T-cell (primary cell): Measurements from ENCODE around the gene AASDHPPT. TPM values are rescaled to one million over a fixed set of nuclear protein-coding genes. Genes with fewer than 3 reads are reported as not detected.
A peak's percentile ranks its signal among the peaks of the same experiment; 100 is the strongest.

Experiments used
- ATAC-seq, 4 experiments: fragments of 200-7000 bp in 3 of 4; fragments of 150-1000 bp in 1 of 4; cut with Tn5 transposase; replicated peaks in 1 of 4; 1 replicate in 3 of 4; 2 replicates in 1 of 4; pipeline ENCODE4 v1.10.0; 2021; ENCODE audit warnings: moderate library complexity in 3 of 4, mild to moderate bottlenecking in 2 of 4, moderate number of reproducible peaks in 1 of 4
- CTCF ChIA-PET, 2 donors: fragments of 300-600 bp; sonication (Branson Sonifier 250); formaldehyde crosslinking; loops; one replicate each; lab custom pipeline; 2022; ENCODE audit warnings: antibody characterized with exemption in 2 of 2; lab: Charles Lee
- POLR2A ChIA-PET, 2 donors: fragments of 300-600 bp; sonication (Branson Sonifier 250); formaldehyde crosslinking; loops; one replicate each; lab custom pipeline; 2022; ENCODE audit warnings: antibody characterized with exemption in 2 of 2; lab: Charles Lee
- DNase-seq, 35 experiments: peaks; one replicate each; pipeline versions ENCODE4 v3.0.0 to v3.0.0-alpha.2; 2013 to 2023
- H3K27ac ChIP-seq: one replicate; pipeline ENCODE4 v1.5.1; 2013; ENCODE audit warnings: low read length
- H3K27me3 ChIP-seq, 2 experiments: replicated peaks in 1 of 2; 1 replicate in 1 of 2; 2 replicates in 1 of 2; pipeline versions ENCODE4 v1.6.1 to v1.7.0; 2013; ENCODE audit warnings: low read length in 1 of 2, mixed read lengths in 1 of 2; ENCODE audit not compliant: control insufficient read depth in 2 of 2, insufficient read depth in 2 of 2; ENCODE audit errors: extremely low read depth in 1 of 2
- H3K36me3 ChIP-seq, 2 donors: 1 replicate in 1 of 2; 2 replicates in 1 of 2; pipeline versions ENCODE4 v1.6.1 to v1.7.0; 2013; ENCODE audit warnings: low read length in 1 of 2; ENCODE audit not compliant: control insufficient read depth in 2 of 2, insufficient read depth in 1 of 2; ENCODE audit errors: extremely low read depth in 1 of 2
- H3K4me1 ChIP-seq, 2 experiments: 1 replicate in 1 of 2; 2 replicates in 1 of 2; pipeline versions ENCODE4 v1.6.1 to v1.7.0; 2013; ENCODE audit warnings: low read length in 2 of 2, mixed read lengths in 1 of 2; ENCODE audit not compliant: insufficient read depth in 2 of 2, control insufficient read depth in 1 of 2; ENCODE audit errors: extremely low read depth in 1 of 2
- H3K4me3 ChIP-seq, 2 donors: 1 replicate in 1 of 2; 2 replicates in 1 of 2; pipeline versions ENCODE4 v1.5.1 to v1.7.0; 2013; ENCODE audit warnings: mild to moderate bottlenecking in 2 of 2, low read length in 1 of 2, moderate library complexity in 1 of 2; ENCODE audit not compliant: control insufficient read depth in 1 of 2; ENCODE audit errors: extremely low read depth in 1 of 2
- H3K9me3 ChIP-seq: 2 replicates; pipeline ENCODE4 v1.7.0; 2013
- H3K27ac Mint-ChIP-seq, 2 donors: one replicate each; pipeline ENCODE4 v1.8.0; 2020 to 2021; ENCODE audit warnings: mild to moderate bottlenecking in 2 of 2, mixed read lengths in 2 of 2
- H3K27me3 Mint-ChIP-seq, 2 donors: one replicate each; pipeline ENCODE4 v1.8.0; 2021 to 2022; ENCODE audit warnings: mixed read lengths in 2 of 2
- H3K36me3 Mint-ChIP-seq: one replicate; pipeline ENCODE4 v1.8.0; 2021; ENCODE audit warnings: mixed read lengths
- H3K4me1 Mint-ChIP-seq, 3 donors: one replicate each; pipeline ENCODE4 v1.8.0; 2020 to 2022; ENCODE audit warnings: mixed read lengths in 3 of 3, mild to moderate bottlenecking in 1 of 3
- H3K4me3 Mint-ChIP-seq, 3 donors: one replicate each; pipeline ENCODE4 v1.8.0; 2020 to 2022; ENCODE audit warnings: mild to moderate bottlenecking in 3 of 3, mixed read lengths in 3 of 3, moderate library complexity in 3 of 3
- H3K9me3 Mint-ChIP-seq, 3 donors: one replicate each; pipeline ENCODE4 v1.8.0; 2020 to 2022; ENCODE audit warnings: mixed read lengths in 3 of 3
- WGBS: methylation state at CpG from one replicate; pipeline ENCODE4 v1.1.5; 2013; ENCODE audit warnings: missing lambda C conversion rate; ENCODE audit not compliant: insufficient coverage; 5-methylcytosine and 5-hydroxymethylcytosine counted together
- total RNA-seq, 35 experiments: library from RNA in 6 of 35; stranded (reverse) in 6 of 35; fragments of 120-200 nt in 1 of 35; gene quantifications; one replicate each; pipeline versions ENCODE4 v1.2.1 to v1.2.4 and lab custom pipeline; 2013 to 2026

AASDHPPT gene
- total RNA-seq, 5 donors from 2014 or later (not counting 1 experiment from before 2014, with no cell fraction given) = 17.8 to 33.0 (median 31.1) TPM

DNA sequence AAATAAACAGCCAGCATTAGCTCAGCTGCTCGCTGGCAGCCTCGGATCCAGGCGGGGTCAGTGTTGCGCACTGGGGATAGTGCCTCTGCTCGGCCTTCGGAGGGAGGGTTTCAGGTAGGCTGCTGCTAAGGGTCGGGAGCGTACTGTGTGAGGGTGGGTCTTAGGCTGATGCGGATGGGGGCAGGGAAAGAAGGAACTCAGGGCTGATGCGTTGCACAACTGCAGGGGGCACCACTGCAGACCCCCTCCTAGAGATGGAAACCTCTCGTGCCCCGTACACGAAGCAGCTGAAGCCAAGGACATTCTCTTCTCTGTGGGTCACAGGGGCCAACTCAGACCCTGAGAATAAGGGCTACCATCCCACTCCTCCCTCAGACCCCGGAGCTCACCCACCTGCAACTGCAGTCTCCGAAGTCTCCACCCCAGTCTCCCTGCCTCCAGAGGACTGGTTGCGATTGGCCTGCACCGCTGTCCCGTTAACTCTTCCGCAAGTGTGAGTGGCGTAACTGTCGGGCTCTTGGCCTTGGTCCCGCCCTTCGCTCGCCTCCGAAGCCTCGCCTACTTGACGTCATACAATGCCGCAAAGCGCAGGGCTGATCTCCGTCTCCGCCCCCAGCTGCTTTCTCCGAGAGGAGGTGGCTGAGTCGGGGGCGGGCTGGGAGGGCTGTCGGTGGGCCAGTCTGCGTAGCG lies 398 bp upstream of the AASDHPPT start, which contains the start of gene KBTBD3:
KBTBD3 (minus strand) TSS at position 429 of the 690 bp plus-strand sequence. CDS start 18,250 bp downstream, outside the sequence.
- Mint-ChIP-seq H3K27ac (peak within 1 kb of the TSS; percentile 96 to 97), H3K9me3 (no peaks in the 10 kb centered on the region), H3K4me3 (peak within 1 kb of the TSS; percentile 94 to 98 (median 97)), H3K27me3 (no peaks in the 10 kb centered on the region), H3K4me1 (peaks cover 59 to 70% (median 67%) of the 10 kb centered on the region in 3 donors), H3K36me3 (peaks cover 28% of the 10 kb centered on the region)
- peak within 1 kb of the TSS; percentile 84 to 98 for H3K4me3 ChIP-seq
- H3K36me3 ChIP-seq = peaks cover 0 to 16% of the 10 kb centered on the region in 2 donors
- DNase-seq (peak; percentile 93 to 100 (median 99)), ATAC-seq (peak; percentile 91 to 93 (median 92))
- ChIA-PET CTCF (interaction anchor here (0.6 to 1.2 kb wide), 7 partner anchors 9 to 1486 kb away, joined by 3 to 8 read pairs (median 3); no protein-coding TSS in a partner anchor), POLR2A (interaction anchor here (0.6 to 0.7 kb wide), 4 partner anchors 9 to 1372 kb away, joined by 3 to 6 read pairs (median 4); no protein-coding TSS in a partner anchor)
- H3K9me3 ChIP-seq = no peaks in the 10 kb centered on the region
- H3K27ac ChIP-seq = peak within 1 kb of the TSS; percentile 93
- under 1% methylated on average over 34 of the region's 37 CpGs for WGBS
- peaks cover 13 to 29% of the 10 kb centered on the region in 2 experiments for H3K4me1 ChIP-seq
- no peaks in the 10 kb centered on the region for H3K27me3 ChIP-seq

- no peak for ATAC-seq
- Histone ChIP-seq H3K9me3 (no peaks in the 10 kb centered on the region), H3K27me3 (no peaks in the 10 kb centered on the region), H3K36me3 (peaks cover 0 to 29% of the 10 kb centered on the region in 2 donors), H3K4me1 (peaks cover 6 to 30% of the 10 kb centered on the region in 2 experiments), H3K4me3 (no peak overlapping the region), H3K27ac (no peak overlapping the region)
- DNase-seq = no peak
- ChIA-PET POLR2A (no interaction called here), CTCF (no interaction called here)
- H3K36me3 Mint-ChIP-seq = peaks cover 25% of the 10 kb centered on the region
- H3K27ac Mint-ChIP-seq = no peak overlapping the region
- H3K27me3 Mint-ChIP-seq = no peaks in the 10 kb centered on the region
- H3K4me3 Mint-ChIP-seq = peak overlapping the region in 1 of 3 donors; percentile 31
- no peaks in the 10 kb centered on the region for H3K9me3 Mint-ChIP-seq
- peaks cover 76 to 77% (median 77%) of the 10 kb centered on the region in 3 donors for H3K4me1 Mint-ChIP-seq
Observed at GRCh38 chr11:106082096-106082495, 4.6 kb downstream of the AASDHPPT start.

DNA sequence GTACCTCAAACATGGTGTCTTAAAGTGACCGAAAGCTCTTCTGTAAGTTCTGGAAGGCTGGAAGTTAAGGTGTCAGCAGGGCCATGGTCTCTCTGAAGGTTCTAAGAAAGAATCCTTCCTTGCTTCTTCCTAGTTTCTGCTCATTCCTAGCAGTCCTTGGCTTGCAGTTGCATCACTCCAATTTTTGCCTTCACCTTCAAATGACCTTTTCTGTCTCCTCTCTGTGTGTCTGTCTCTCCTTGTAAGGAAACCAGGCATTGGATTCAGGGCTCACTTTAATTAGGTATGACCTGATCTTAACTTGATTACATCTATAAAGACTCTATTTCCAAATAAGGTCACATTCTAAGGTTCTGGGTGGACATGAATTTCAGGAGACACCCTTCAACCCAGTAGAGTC lies 8.7 kb downstream of the AASDHPPT start:
- POLR2A ChIA-PET = interaction anchor here in 1 of 2 donors (0.5 kb wide), 1 partner anchor 9 kb away, joined by 3 read pairs; the partner anchor contains the start of genes AASDHPPT and KBTBD3
- H3K9me3 ChIP-seq = no peaks in the 10 kb centered on the region
- H3K27ac ChIP-seq = no peak overlapping the region
- 83% methylated on average over 1 of the region's 1 CpG for WGBS
- DNase-seq = no peak
- no peaks in the 10 kb centered on the region for H3K27me3 ChIP-seq
- peaks cover 0 to 27% of the 10 kb centered on the region in 2 donors for H3K36me3 ChIP-seq
- Mint-ChIP-seq H3K27ac (peak overlapping the region; percentile 13 to 30), H3K9me3 (no peaks in the 10 kb centered on the region), H3K36me3 (peaks cover 26% of the 10 kb centered on the region), H3K27me3 (no peaks in the 10 kb centered on the region), H3K4me1 (peaks cover 70 to 76% (median 74%) of the 10 kb centered on the region in 3 donors), H3K4me3 (peak overlapping the region in 1 of 3 donors; percentile 12)
- H3K4me3 ChIP-seq = no peak overlapping the region
- ATAC-seq = no peak
- CTCF ChIA-PET = interaction anchor here (1.0 to 1.6 kb wide), 5 partner anchors 9 to 68 kb away, joined by 3 to 5 read pairs (median 3); partner anchors contain the start of genes AASDHPPT (in 1 of the 2) and KBTBD3 (in 1 of the 2)
- H3K4me1 ChIP-seq = peaks cover 3 to 17% of the 10 kb centered on the region in 2 experiments

- H3K4me1 Mint-ChIP-seq = peaks cover 69 to 75% (median 72%) of the 10 kb centered on the region in 3 donors
- Histone ChIP-seq H3K27ac (no peak overlapping the region), H3K9me3 (no peaks in the 10 kb centered on the region), H3K27me3 (no peaks in the 10 kb centered on the region), H3K4me3 (no peak overlapping the region), H3K36me3 (peaks cover 0 to 30% of the 10 kb centered on the region in 2 donors), H3K4me1 (peaks cover 3 to 12% of the 10 kb centered on the region in 2 experiments)
- no peaks in the 10 kb centered on the region for H3K9me3 Mint-ChIP-seq
- H3K27ac Mint-ChIP-seq = peak overlapping the region in 1 of 2 donors; percentile 50
- no peak overlapping the region for H3K4me3 Mint-ChIP-seq
- POLR2A ChIA-PET = interaction anchor here in 1 of 2 donors (0.6 kb wide), 1 partner anchor 1474 kb away, joined by 3 read pairs; no protein-coding TSS in a partner anchor
- DNase-seq (no peak), ATAC-seq (no peak)
- CTCF ChIA-PET = interaction anchor here (0.6 to 1.6 kb wide), 7 partner anchors 8 to 1225 kb away, joined by 3 to 7 read pairs (median 4); no protein-coding TSS in a partner anchor
- WGBS = 100% methylated on average over 1 of the region's 2 CpGs
- H3K27me3 Mint-ChIP-seq = no peaks in the 10 kb centered on the region
- H3K36me3 Mint-ChIP-seq = peaks cover 30% of the 10 kb centered on the region
Observed at GRCh38 chr11:106086850-106087249, 9.4 kb downstream of the AASDHPPT start.

DNA sequence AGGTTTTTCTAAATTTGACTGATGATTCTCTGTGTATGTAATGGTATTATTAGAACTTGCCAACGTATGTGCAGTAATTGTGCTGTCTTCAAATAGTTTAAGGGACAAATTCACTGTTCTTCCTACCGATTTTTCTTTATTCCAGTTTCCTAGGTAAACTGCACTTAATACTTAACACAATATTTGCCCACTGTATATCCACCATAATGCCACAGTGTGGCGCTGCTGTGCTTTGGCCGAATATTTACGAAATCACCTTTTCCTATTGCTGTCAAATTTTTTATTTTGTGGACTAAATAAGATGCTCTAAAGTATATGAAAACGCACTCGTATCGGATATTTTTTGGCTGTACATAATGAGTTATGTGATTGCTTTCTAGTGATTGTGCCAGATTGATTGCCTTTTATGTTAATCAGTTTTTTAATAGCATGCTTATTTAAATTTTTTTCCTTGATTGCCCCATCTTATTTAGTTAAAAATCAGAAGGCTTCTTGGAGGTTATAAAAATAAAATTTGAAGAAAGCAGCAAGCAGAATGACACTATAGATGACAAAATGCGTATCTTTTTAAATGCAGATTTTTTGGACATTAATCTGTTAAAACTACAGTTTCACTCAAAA lies 10.5 kb downstream of the AASDHPPT start:
- Mint-ChIP-seq H3K36me3 (peaks cover 37% of the 10 kb centered on the region), H3K4me1 (peaks cover 61 to 64% (median 62%) of the 10 kb centered on the region in 3 donors), H3K27ac (no peak overlapping the region), H3K27me3 (no peaks in the 10 kb centered on the region), H3K4me3 (no peak overlapping the region), H3K9me3 (no peaks in the 10 kb centered on the region)
- H3K4me1 ChIP-seq = peaks cover 3 to 9% of the 10 kb centered on the region in 2 experiments
- H3K9me3 ChIP-seq = no peaks in the 10 kb centered on the region
- ChIA-PET POLR2A (interaction anchor here in 1 of 2 donors (1.0 kb wide), 1 partner anchor 9 kb away, joined by 3 read pairs; no protein-coding TSS in a partner anchor), CTCF (interaction anchor here (1.0 to 1.6 kb wide), 5 partner anchors 8 to 12 kb away, joined by 3 to 7 read pairs (median 4); no protein-coding TSS in a partner anchor)
- H3K27me3 ChIP-seq = no peaks in the 10 kb centered on the region
- H3K4me3 ChIP-seq = no peak overlapping the region
- DNase-seq (peak in 29 of 35 experiments; percentile 3 to 64 (median 28)), ATAC-seq (peak; percentile 42 to 71 (median 52))
- H3K27ac ChIP-seq = no peak overlapping the region
- WGBS = no CpG with 5 or more reads among the region's 9 CpGs
- peaks cover 0 to 35% of the 10 kb centered on the region in 2 donors for H3K36me3 ChIP-seq

- no peak overlapping the region for H3K4me3 ChIP-seq
- H3K27ac Mint-ChIP-seq = no peak overlapping the region
- H3K36me3 Mint-ChIP-seq = peaks cover 41% of the 10 kb centered on the region
- H3K4me1 Mint-ChIP-seq = peaks cover 56 to 58% (median 56%) of the 10 kb centered on the region in 3 donors
- ChIA-PET POLR2A (no interaction called here), CTCF (no interaction called here)
- no peak overlapping the region for H3K27ac ChIP-seq
- no peaks in the 10 kb centered on the region for H3K27me3 Mint-ChIP-seq
- WGBS = 90% methylated on average over 2 of the region's 4 CpGs
- no peak for ATAC-seq
- no peak for DNase-seq
- no peaks in the 10 kb centered on the region for H3K27me3 ChIP-seq
- H3K4me3 Mint-ChIP-seq = no peak overlapping the region
- peaks cover 3 to 9% of the 10 kb centered on the region in 2 experiments for H3K4me1 ChIP-seq
- no peaks in the 10 kb centered on the region for H3K9me3 Mint-ChIP-seq
- H3K36me3 ChIP-seq = peaks cover 0 to 42% of the 10 kb centered on the region in 2 donors
- no peaks in the 10 kb centered on the region for H3K9me3 ChIP-seq
Observed at GRCh38 chr11:106088896-106089295, 11.4 kb downstream of the AASDHPPT start.
